GM12873 (cell line): ENCODE data around the gene RNF141.

ENCODE experiments used
- TF ChIP-seq, protein P1 (sequence below): IDR thresholded peaks from 2 replicates; pipeline ENCODE4 v1.5.1; 2012; ENCODE audit warnings: low read depth, mild to moderate bottlenecking, moderate library complexity, low read length, control low read depth; ENCODE audit not compliant: insufficient read depth; ENCODE audit errors: missing control alignments

RNF141 gene

DNA sequence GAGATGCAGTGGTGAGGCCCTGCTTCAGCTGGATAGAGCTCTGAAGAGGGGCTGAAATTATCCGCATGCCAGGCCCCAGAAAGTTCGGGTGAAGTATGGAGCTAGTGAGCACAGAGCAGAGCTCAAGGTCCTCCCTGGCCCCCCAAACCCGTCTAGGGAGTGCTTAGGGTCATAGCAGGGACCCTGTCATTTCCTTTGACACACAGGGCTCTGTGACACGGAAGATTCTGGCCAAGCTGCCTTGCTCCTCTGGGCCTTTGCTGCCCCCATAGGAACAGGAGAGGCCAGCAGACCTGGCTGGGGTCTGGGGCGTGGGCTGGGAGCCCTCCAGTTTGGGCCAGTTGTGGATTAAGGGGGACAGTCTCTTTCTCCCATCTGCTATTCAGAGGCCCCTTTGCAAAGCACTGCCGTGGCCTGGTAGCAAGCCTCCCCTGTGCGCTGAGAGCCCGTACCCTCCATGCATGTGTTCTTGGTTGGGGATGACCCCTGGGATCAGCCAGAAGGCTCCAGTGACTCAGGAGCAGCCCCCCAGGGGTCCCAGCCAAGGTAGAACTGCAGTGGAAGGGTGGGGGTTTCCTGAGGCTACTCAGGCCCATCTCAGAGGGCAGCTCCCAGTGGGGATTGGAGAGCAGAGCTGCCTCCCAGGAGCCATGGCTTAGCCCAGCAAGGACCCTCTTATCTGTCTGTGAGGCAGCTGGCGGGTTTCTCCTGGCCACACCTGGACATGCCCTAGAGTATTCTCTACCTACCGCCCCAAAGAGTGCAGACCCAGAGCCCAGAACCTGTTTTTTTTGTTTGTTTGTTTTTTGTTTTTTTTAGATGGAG lies 42.3 kb downstream of the RNF141 start:
- TF ChIP-seq, protein P1, sequence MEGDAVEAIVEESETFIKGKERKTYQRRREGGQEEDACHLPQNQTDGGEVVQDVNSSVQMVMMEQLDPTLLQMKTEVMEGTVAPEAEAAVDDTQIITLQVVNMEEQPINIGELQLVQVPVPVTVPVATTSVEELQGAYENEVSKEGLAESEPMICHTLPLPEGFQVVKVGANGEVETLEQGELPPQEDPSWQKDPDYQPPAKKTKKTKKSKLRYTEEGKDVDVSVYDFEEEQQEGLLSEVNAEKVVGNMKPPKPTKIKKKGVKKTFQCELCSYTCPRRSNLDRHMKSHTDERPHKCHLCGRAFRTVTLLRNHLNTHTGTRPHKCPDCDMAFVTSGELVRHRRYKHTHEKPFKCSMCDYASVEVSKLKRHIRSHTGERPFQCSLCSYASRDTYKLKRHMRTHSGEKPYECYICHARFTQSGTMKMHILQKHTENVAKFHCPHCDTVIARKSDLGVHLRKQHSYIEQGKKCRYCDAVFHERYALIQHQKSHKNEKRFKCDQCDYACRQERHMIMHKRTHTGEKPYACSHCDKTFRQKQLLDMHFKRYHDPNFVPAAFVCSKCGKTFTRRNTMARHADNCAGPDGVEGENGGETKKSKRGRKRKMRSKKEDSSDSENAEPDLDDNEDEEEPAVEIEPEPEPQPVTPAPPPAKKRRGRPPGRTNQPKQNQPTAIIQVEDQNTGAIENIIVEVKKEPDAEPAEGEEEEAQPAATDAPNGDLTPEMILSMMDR = no peak

DNA sequence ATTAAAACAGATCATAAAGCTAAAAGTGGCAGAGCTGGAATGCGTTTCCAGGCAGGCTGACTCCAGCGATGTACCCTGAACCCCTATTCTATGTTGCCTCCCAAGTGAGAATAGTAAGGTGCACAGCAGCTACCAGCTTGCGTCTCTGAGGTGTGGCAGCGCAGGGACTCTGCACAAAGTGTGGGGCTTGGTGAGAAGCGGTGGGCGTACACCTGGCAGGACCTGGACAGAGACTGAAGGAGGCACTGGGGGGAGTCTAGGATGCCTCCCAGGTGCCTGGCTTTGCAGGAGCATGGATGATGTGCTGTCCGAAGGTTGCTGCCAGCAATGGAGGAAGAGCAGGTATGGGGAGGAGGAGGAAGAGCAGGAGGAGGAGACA lies 43.0 kb downstream of the RNF141 start:
- TF ChIP-seq, protein P1 = no peak

DNA sequence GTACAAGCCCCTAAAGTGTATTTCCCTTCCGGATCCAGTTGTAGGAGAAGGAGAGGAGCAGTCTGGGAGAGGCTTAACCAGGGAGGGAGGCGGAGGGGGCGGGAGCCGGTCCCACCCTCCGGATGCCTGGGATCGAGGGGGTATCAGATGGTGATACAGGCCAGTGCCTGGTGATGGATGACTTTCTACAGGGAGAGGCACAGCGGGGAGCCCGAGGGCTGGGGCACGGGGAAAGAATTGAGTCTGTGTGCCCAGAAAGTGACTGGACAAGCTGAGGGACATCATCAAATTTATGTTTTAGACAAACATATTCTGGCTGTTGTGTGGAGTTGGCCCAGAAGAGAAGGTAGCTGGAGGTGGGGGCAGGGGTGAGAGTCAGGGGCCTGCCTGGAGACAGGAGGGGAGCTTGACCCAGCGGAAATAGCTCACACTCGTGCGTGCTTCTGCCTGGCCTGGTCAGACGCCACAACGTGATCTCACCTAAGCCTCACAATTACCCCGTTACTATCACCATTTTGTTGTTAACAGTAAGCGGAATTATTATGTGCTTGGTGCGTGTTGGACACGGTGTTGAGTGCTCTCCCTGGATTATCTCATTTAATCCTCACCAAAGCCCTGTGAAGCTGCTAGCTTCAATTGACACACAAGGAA lies 43.5 kb downstream of the RNF141 start:
- TF ChIP-seq, protein P1 = no peak

DNA sequence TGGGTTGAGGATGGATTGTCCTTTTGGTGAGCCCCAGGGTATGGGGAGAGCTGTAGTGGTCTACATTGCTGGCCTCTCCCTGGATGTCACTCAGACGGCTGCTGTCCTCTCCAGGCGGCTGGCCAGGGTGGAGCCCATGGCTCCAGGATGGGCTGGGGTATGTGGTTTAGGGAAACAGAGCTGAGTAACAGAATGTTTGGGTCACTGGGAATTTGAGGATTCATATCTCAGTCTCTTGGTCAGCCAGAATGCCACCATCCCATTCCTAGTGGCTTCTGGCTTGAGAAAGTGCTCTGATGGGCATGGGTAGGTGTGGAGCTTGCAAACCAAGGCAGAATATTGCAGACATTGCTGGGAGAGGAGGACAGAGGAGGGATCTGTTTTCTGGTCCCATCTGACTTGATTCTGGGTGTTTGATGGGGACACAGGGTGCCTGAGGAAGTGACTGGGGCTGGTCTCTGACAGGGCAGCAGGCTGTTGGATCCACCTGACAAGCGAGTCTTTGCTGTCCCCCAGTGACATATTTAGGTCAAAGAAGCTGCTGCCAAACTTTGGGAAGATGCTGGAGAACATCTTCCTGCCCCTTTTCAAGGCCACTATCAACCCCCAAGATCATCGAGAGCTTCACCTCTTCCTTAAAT lies 44.6 kb downstream of the RNF141 start:
- TF ChIP-seq, protein P1 = no peak

DNA sequence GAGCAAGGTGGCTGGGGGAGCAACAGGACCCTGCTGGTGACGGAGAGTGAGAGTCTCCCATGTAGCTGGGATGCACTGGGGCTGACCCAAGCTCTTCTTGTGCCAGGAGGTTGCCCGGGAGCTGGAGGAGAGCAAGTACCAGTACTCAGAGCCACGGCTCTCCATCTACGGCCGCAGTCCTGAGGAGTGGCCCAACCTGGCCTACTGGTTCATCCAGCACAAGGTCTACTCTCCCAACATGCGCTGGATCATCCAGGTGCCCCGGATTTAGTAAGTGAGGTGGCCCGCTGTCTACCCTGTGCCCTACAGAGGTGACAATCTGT lies 45.6 kb downstream of the RNF141 start:
- TF ChIP-seq, protein P1 = no peak

DNA sequence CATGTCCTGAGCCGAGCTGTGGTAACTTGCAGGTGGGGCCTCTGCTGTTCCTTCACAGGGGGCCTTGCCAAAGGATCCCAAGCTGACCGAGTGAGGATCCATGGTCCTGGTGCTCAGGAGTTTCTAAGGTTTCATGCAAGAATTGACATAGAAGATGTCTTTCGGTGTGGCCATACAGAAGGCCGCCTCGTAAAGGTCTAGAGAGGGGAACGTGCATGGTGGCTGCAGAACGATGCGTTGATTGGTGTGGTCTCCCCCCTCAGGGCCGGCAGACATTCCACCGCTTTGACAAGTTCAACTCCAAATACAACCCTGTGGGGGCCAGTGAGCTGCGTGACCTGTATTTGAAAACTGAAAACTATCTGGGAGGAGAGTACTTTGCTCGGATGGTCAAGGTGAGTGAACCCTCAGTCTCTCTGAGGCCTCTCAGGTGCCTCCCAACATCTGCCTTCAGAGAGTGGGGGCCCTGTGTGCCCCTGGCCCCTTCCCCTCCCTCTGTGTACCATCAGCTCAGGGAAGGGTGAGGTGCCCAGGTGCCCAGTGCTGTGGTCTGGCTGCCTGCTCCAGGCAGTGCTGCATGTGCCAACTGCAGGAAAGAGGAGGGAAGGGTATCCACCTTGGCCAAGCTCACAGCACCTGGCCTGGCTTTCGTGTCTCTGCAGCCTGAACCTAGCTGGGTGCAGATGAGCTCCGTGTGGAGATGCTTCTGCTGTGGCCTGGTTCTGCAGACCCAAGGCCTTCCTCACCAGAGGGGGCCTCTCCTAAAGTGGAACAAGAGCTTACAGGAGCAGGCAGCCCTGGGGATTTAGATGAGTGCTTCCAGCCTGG lies 46.1 kb downstream of the RNF141 start:
- TF ChIP-seq, protein P1 = no peak

DNA sequence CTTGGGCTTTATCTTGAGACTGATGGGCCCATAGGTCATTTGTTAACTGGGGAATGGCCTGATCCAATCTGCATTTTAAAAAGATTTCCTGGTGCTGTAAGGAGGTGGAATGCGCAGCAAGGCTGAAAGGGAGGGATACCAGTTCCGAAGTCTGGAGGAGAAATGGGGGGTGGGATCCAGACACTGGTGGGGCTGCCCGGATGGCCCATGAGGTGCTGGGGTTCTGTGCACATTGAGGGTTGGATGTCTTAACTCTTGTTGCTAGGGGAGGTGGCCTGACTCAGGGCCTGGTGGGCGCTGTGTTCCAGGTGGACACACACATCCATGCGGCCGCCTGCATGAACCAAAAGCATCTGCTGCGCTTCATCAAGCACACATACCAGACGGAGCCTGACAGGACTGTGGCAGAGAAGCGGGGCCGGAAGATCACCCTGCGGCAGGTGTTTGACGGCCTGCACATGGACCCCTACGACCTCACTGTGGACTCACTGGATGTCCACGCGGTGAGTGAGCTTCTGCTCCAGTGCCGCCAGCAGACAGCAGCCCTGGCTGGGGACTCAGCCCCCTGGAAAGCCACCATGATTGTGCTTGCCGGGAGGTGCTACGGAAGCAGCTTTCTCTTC lies 47.8 kb downstream of the RNF141 start:
- TF ChIP-seq, protein P1 = no peak
